ENCODE measurements around the gene STAP1.
"Not testable (repeated sequence)": the region's sequence is repeated elsewhere in the genome, so short reads cannot be mapped to it uniquely, and the experiment has no call there.

Gene STAP1

GRCh38 chr4:67632492-67632891 lies 74.0 kb downstream of the STAP1 start:
- DNase-seq = no peak

- DNase-seq = no peak
These were observed 76.2 kb downstream of the STAP1 start for GRCh38 chr4:67634741-67635140.

- no peak for DNase-seq
These were observed 76.8 kb downstream of the STAP1 start for GRCh38 chr4:67635331-67635730.

- DNase-seq = not testable (repeated sequence)
These were observed 78.5 kb downstream of the STAP1 start for GRCh38 chr4:67636978-67637377.

- no peak for DNase-seq
These were observed 79.6 kb downstream of the STAP1 start for GRCh38 chr4:67638136-67638535.

- DNase-seq = no peak
These were observed 93.0 kb downstream of the STAP1 start for GRCh38 chr4:67651536-67651935.
